BE2C (cell line): Measurements from ENCODE around the gene CHCHD1.

Experiments used
- DNase-seq: peaks from one replicate; pipeline ENCODE4 v3.0.0-alpha.2; 2020
- H3K27me3 ChIP-seq: fragments of 250-450 bp; sonication (Bioruptor Pico); 2 replicates; pipeline ENCODE4 v1.5.1; 2020; ENCODE audit warnings: mild to moderate bottlenecking
- H3K36me3 ChIP-seq: fragments of 250-450 bp; sonication (Bioruptor Pico); 2 replicates; pipeline ENCODE4 v1.5.1; 2020; ENCODE audit warnings: mild to moderate bottlenecking
- H3K4me1 ChIP-seq: fragments of 250-450 bp; sonication (Bioruptor Pico); 2 replicates; pipeline ENCODE4 v1.5.1; 2020
- H3K4me3 ChIP-seq: 2 replicates; pipeline ENCODE4 v1.5.1; 2011; ENCODE audit warnings: low read depth, low read length
- H3K9me3 ChIP-seq: fragments of 250-450 bp; sonication (Bioruptor Pico); 2 replicates; pipeline ENCODE4 v1.5.1; 2020
- TF ChIP-seq, protein P1 (sequence below): IDR thresholded peaks from 2 replicates; pipeline ENCODE4 v1.5.1; 2012; ENCODE audit warnings: mild to moderate bottlenecking, low read depth, low read length

The CHCHD1 gene

DNA sequence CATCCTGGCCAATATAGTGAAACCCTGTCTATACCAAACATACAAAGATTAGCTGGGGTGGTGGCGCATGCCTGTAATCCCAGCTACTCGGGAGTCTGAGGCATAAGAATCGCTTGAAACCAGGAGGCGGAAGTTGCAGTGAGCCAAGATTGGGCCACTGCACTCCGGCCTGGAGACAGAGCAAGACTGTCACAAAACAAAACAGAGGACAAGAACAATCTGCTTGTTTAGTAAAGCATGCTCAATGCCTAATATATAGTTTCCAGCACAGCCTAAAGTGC is 39.5 kb upstream of the CHCHD1 start:
- Histone ChIP-seq H3K36me3 (peaks cover 17% of the 10 kb centered on the region), H3K4me3 (no peak overlapping the region), H3K4me1 (peaks cover 5% of the 10 kb centered on the region), H3K9me3 (no peaks in the 10 kb centered on the region), H3K27me3 (no peaks in the 10 kb centered on the region)
- no peak for DNase-seq
- TF ChIP-seq, protein P1, sequence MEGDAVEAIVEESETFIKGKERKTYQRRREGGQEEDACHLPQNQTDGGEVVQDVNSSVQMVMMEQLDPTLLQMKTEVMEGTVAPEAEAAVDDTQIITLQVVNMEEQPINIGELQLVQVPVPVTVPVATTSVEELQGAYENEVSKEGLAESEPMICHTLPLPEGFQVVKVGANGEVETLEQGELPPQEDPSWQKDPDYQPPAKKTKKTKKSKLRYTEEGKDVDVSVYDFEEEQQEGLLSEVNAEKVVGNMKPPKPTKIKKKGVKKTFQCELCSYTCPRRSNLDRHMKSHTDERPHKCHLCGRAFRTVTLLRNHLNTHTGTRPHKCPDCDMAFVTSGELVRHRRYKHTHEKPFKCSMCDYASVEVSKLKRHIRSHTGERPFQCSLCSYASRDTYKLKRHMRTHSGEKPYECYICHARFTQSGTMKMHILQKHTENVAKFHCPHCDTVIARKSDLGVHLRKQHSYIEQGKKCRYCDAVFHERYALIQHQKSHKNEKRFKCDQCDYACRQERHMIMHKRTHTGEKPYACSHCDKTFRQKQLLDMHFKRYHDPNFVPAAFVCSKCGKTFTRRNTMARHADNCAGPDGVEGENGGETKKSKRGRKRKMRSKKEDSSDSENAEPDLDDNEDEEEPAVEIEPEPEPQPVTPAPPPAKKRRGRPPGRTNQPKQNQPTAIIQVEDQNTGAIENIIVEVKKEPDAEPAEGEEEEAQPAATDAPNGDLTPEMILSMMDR = no peak

DNA sequence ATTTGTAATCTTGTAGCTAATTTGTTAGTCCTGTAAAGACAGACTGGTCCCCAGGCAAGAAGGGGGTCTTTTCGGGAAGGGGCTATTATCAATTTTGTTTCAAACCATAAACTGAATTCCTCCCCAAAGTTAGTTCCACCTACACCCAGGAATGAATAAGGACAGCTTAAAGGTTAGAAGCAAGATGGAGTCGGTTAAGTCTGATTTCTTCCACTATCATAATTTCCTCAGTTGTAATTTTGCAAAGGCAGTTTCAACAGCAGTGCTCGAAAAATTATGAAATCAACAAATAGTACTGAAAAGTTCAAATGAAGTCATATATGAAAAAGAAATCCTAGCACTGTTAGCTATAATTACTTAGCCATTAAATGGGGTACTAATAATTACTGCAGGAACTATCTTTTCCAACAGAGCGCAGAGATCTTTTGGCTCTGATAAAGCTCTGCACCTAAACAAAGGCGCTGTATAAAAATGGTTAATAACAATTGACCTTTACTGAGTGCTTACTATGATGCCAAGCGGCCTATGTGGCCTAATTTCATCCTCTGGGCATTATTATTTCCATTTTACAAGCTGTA is 38.4 kb upstream of the CHCHD1 start:
- H3K4me1 ChIP-seq = peaks cover 5% of the 10 kb centered on the region
- H3K36me3 ChIP-seq = peaks cover 25% of the 10 kb centered on the region
- no peak for DNase-seq
- no peaks in the 10 kb centered on the region for H3K9me3 ChIP-seq
- peak overlapping the region; percentile 97 for H3K4me3 ChIP-seq
- TF ChIP-seq, protein P1 = no peak
- no peaks in the 10 kb centered on the region for H3K27me3 ChIP-seq

DNA sequence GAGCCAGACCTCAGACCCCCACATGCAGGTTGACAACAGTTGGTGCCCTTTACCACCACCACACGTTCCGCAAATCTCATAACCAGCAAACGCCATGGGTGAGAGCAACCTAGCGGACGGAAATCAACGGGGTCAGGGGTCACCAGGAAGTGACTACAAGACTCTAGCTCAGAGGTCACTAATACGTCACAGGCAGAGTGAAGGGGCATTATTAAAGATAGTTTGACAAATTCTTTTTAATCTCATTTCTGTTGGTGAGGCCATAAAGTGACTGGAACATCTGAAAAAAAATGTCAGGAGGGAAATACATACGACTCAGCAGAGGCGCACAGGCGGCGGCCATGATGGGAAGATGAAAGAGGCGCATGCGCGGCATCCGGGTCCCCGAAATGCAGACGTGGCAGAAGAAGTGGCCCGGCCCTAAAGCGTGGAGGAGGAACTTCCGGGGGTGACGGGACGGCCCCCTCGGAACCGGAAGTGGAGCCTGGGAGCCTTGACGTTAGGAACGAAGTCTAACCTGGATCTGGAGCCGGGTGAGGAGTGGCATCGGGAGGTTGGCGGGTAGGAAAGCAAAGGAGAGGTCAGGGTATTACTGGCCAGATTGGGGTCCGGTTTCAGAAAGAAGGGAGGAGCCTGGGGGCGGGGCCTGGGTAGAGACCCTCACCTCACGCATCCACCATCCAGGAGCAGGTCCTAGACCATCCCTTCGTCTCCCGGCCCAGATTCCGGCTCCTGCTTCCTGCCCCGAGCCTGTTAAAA is 37.8 kb upstream of the CHCHD1 start, which contains the start of gene SEC24C:
TSS of gene SEC24C (plus strand) at position 468 of the 759 bp plus-strand sequence. CDS start 2,461 bp downstream, outside the sequence.
- TF ChIP-seq, protein P1 = peak; percentile 17; the same call in 1 of the 2 replicates

DNA sequence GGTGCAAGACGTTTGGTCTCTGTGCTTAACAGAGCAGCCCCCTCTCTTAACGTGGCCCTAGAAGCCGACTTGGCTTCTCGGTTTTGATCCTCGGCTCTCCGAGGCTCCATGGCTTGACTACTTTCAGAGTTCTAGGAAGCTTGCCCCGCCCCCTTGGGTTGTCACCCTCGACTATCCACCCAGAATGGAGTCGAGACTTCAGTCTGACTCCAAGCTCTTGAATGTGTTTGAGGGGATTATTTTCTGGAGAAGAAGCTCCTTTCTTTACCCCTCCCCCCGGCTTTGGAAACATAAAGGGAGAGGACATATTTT is 37.2 kb upstream of the CHCHD1 start:
- Histone ChIP-seq H3K36me3 (peaks cover 34% of the 10 kb centered on the region), H3K4me1 (peaks cover 5% of the 10 kb centered on the region), H3K9me3 (no peaks in the 10 kb centered on the region), H3K4me3 (peak overlapping the region; percentile 97), H3K27me3 (no peaks in the 10 kb centered on the region)
- DNase-seq = peak; percentile 59
- TF ChIP-seq, protein P1 = no peak

More for the DNA sequence above, 37.8 kb upstream of the CHCHD1 start, which contains the start of gene SEC24C:
- Histone ChIP-seq H3K36me3 (peaks cover 32% of the 10 kb centered on the region), H3K27me3 (no peaks in the 10 kb centered on the region), H3K4me3 (peak within 1 kb of the TSS; percentile 97), H3K9me3 (no peaks in the 10 kb centered on the region), H3K4me1 (peaks cover 5% of the 10 kb centered on the region)
- DNase-seq = peak; percentile 95

DNA sequence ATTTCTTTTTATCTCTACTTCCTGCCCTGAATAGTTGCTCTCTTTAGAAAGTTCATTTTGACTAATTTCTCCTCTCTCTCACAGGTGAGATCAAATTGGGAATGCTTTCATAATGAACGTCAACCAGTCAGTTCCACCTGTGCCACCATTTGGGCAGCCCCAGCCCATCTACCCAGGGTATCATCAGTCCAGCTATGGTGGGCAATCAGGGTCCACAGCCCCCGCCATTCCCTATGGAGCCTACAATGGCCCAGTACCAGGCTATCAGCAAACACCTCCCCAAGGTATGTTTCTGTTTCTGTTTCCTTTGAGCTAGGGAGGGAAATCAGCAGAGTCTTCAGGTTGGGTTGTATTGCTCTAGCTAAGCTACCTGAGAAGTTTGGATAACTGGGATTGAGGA is 35.1 kb upstream of the CHCHD1 start:
- no peak for DNase-seq
- TF ChIP-seq, protein P1 = no peak
- Histone ChIP-seq H3K9me3 (no peaks in the 10 kb centered on the region), H3K4me3 (no peak overlapping the region), H3K4me1 (peaks cover 5% of the 10 kb centered on the region), H3K27me3 (no peaks in the 10 kb centered on the region), H3K36me3 (peaks cover 44% of the 10 kb centered on the region)

DNA sequence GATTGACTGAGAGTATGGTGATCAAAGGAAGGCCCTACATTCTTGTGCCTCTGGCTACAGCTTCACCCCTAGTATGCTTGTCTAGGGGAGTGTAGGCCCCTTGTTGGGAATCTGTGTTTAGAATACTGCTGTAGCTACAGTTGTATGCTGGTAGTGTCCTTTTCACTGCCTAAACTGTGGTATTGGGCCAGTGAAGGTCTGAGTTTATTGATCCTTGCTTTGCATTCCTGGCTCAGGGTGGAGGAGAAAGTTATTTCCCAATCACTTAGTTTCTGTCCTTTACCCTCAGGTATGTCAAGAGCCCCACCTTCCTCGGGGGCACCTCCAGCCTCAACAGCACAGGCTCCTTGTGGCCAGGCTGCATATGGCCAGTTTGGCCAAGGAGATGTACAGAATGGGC is 31.0 kb upstream of the CHCHD1 start:
- peaks cover 56% of the 10 kb centered on the region for H3K36me3 ChIP-seq
- no peak overlapping the region for H3K4me3 ChIP-seq
- no peak for DNase-seq
- TF ChIP-seq, protein P1 = no peak
- H3K9me3 ChIP-seq = no peaks in the 10 kb centered on the region
- H3K27me3 ChIP-seq = no peaks in the 10 kb centered on the region
- H3K4me1 ChIP-seq = no peaks in the 10 kb centered on the region
